ENCODE data around the gene CEP131. TPM values are rescaled to one million over a fixed set of nuclear protein-coding genes. Genes with fewer than 3 reads are reported as not detected.

Gene CEP131
- total RNA-seq, 1 donor from 2014 or later, result 12.3 TPM

- DNase-seq, result no peak
These were observed 28.4 kb upstream of the CEP131 start for GRCh38 chr17:81251094-81251708.

DNA sequence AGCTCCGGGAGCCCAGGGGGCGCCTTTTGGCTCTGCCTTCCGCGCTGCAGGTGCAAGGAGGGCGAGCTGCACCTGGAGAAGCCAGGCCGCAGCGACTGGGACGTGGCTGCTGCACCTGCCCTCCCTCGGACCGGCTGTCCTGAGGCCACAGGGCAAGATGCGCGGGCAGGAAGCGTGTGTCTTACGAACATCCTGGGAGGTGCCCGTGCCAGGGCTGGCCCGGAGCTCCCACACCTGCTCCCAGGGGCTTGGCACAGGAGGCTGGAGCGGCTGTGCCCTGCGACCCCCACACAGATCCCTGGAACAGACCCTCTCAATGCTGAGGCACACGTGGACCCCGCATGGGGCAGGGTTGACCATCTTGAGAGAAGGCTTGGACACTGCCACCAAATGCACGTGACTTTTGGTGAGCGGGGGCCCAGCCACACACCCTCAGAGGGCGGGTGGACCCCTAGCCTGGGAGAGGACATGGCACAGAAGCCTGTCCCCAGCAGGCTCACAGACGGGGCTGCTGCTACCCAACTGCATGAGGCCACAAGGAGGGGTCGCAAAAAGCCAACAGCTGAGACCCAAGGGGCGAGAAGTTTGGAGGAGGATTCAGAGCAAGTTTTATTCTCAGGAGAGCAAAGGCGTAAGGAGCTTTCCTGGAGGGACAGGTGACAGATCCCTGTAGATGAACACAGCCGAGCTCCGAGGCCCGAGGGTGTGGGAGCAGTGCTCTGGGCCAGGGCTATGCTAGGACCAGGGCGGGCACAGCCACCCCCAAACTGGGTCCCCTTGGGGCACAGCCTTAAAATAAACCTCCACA lies 27.7 kb upstream of the CEP131 start:
- no peak for DNase-seq

GRCh38 chr17:81249223-81250040 lies 26.7 kb upstream of the CEP131 start:
- DNase-seq, result no peak

GRCh38 chr17:81248649-81249048 lies 25.9 kb upstream of the CEP131 start:
- no peak for DNase-seq

- no peak for DNase-seq
These were observed 24.7 kb upstream of the CEP131 start for GRCh38 chr17:81247339-81247990.

GRCh38 chr17:81246679-81247338 lies 24.0 kb upstream of the CEP131 start:
- no peak for DNase-seq

DNA sequence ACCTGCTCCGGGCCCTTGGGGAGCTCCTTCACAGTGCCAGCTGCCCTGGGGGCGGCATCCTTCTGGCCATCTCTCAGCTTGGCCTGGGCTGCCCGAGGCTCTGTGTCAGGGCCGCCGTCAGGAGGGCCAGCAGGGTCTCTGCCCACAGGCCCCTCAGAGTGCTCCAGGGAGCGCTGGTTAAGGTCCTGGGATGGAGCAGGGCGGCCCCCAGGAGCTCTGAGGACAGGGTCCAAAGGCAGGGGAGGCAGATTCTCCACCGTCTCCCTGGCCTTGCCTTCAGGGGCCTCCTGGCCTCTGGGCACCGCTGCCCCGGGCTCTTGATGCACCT lies 23.5 kb upstream of the CEP131 start:
- DNase-seq, result no peak

DNA sequence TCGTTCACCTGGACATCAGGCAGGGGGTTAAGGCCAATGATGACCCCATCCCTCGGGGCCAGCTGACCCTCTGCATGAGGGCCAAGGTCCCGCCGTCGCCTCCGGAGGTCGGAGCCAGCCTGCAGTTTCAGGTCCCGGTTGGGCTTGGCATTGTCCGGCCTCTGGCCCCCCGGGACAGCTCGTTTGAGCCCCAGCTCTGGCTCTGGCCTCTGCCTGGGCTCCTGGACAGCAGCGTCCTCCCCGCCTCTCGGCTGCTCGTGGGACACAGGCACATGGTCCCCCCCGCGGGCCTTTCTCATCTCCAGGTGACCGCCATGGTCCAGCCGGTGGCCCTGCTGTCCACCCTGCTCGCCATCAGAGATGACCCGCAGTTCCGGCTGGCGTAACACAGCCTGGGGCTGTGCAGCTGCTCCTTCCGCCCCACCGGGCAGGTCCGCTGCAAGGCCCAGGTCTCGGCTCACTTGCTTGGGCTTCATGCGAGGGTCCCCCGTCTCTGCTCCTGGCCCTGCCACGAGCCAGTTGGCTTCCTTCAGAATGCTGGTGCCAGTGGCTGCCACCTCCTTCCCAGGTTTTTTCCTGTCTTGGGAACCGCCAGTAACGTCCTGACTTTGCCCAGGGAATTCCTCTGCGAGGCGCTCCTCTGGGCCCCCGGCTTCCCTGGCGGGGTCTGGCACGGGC lies 23.0 kb upstream of the CEP131 start:
- DNase-seq, result no peak

DNA sequence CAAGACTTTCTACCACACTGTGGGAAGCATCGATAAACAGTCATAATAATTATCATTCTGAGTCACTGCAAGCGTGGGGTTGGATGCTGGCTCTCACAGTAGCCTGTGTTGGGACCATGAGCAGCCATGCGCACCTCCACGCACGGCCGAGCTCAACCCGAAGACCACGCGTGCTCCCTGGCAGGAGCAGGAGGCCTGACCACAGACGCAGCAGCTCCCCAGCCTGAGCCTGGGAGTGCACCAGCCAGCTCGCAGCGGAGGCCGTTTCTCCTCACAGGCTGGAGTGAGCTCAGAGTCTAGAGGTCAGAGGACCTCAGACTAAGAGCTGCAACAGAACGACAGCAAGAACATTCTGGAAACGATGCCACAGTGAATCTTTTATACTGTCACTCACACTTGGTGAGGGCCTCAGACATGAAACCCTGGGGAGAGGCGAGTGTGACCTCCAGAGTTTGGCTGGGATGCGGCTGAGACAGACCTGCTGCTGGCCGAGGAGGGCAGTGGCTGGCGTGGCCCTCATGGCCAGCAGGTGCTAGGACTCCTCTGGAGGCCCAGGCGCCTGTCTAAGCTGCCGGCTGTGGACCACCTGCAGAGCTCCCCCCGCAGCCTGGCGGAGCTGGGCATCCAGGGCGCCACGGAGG lies 22.4 kb upstream of the CEP131 start:
- DNase-seq, result no peak

DNA sequence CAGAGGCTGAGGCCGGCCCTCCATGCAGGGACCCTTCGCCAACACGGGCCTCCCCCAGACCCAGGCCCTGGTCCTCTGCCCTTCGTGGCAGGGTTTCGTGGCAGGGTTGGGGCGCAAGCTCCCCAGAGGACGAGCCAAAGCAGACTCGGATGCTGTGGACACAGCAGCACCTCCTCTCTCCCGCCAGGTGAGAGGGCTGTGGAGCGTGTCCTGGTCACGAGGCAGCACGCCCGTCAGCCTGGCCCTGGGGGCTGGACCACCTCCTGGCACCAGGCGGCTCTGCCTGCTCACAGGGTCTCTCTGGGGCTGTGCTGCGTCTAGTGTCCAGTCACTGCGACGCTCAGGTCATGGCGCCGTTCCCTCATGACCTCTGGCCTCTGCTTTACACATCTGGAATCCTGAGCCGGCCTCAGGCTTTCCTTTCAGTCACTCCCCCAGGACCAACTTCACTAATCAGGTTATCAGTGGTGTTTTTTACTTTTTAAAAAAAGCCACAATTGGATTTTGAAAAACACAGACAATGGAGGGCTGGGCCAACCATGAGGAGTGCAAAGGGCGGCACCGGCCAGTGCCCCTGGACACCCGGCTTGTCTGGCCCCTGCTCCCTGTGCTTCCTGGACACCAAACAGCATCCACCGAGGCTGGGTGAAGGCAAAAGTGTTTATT lies 21.7 kb upstream of the CEP131 start:
- DNase-seq, result no peak

GRCh38 chr17:81243333-81243664 lies 20.5 kb upstream of the CEP131 start:
- no peak for DNase-seq

GRCh38 chr17:81242421-81243332 lies 19.9 kb upstream of the CEP131 start:
- DNase-seq, result no peak

DNA sequence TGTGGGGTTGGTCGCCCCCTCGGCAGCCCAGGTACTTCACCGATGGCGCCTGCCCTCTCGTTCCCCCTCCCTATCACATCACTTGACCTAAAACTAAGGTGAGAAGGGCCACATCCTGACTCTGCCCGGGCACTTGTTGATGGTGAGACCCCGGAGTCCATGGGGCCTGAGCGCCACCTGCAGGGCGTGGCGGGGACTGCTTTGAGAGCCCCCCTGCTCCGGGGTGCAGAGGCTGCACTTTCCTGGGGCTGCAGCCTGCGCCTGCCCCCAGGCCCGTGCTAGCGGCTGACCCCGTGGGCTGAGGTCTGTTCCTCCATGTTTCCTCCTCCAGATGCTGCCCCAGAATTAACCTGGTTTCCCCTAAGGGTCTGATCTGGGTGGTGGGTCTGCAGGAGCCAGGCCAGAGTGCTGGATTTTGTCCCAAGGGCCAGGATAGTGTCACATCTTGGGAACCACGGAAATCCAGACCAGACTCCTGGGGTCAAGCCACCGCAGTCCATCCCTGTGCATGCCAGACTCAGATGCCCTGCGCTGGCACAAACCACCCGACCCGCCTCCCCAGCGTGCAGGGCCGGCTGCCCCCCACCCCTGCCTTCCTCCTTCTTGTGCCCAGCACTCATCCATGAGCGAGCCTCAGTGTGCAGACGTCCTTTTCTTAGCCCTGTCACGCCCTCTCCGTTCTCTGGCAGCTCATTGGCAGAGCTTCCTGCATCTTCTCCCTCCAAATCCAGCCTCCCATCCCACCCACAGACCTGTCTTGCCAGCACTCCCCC lies 19.1 kb upstream of the CEP131 start:
- peak; percentile 74 for DNase-seq

DNA sequence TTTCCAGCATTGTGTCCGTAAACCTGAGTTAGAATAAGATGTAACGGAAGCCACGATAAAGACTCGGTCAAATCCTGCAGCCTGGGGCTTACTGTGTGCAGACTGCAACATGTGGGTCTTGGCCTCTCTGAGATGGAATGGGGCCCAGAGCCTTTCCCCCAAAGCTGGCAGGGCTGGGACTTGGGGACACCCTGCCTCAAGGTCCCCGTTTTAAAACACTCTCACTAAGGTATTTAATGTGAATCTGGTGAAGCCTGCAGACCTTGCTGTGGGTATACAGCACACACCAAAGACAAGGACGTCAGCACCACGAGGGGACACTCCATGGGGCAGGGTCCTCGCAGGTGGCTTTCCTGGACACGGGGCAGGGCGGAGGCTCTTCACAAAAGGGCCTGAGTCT lies 18.4 kb upstream of the CEP131 start:
- no peak for DNase-seq

GRCh38 chr17:81240761-81241160 lies 18.0 kb upstream of the CEP131 start:
- DNase-seq, result no peak

- DNase-seq, result peak; percentile 39
These were observed 17.2 kb upstream of the CEP131 start for GRCh38 chr17:81239714-81240555.

DNA sequence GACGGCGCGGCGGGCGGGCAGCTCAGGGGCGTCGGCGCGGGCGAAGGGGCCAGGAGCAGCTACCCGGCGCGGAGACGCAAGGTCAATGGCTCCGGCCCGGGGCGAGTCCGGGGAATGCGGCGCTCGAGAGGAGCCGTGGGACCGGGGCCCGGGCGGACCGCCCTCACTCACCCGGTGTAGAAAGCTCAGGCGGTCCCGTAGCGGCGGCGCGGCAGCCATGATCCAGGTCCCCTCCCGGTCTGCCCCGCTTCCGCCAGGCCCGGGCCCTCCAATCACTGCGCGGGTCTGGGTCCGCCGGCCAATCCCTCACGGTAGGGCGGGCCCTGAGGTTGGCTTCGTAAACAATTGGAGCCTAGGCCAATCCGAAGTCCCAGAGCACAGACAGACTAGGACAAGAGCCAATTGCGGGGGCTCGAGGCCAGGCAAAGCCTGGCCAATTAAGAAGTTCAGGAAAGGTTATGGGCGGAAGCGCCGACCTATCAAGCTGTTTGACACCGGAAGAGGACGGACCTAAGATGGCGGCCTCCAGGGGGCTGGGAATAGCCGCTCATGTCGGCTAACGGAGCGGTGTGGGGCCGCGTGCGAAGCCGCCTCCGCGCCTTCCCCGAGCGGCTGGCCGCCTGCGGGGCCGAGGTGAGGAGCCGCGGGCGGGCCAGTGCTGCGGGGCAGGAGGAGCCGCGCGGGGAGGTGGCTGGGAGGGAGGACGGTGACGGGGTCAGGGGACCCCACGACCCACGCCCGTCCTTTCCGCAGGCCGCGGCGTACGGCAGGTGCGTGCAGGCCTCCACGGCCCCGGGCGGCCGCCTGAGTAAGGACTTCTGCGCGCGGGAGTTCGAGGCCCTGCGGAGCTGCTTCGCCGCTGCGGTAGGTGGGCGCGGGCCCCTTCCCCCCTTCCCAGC lies 16.3 kb upstream of the CEP131 start, which contains the start of the genes NDUFAF8 and TEPSIN:
Gene NDUFAF8 (plus strand): TSS at position 504 of the 899 bp plus-strand sequence. CDS start 46 bp downstream, at position 550.
Gene TEPSIN (minus strand): TSS at position 241 of the 899 bp plus-strand sequence. CDS start 22 bp downstream, at position 219.
- peak; percentile 99 for DNase-seq
